ENCODE data around the gene DGCR6L.
A peak's percentile ranks its signal among the peaks of the same experiment; 100 is the strongest.
"Not testable (repeated sequence)": the region's sequence is repeated elsewhere in the genome, so short reads cannot be mapped to it uniquely, and the experiment has no call there.

DGCR6L gene

DNA sequence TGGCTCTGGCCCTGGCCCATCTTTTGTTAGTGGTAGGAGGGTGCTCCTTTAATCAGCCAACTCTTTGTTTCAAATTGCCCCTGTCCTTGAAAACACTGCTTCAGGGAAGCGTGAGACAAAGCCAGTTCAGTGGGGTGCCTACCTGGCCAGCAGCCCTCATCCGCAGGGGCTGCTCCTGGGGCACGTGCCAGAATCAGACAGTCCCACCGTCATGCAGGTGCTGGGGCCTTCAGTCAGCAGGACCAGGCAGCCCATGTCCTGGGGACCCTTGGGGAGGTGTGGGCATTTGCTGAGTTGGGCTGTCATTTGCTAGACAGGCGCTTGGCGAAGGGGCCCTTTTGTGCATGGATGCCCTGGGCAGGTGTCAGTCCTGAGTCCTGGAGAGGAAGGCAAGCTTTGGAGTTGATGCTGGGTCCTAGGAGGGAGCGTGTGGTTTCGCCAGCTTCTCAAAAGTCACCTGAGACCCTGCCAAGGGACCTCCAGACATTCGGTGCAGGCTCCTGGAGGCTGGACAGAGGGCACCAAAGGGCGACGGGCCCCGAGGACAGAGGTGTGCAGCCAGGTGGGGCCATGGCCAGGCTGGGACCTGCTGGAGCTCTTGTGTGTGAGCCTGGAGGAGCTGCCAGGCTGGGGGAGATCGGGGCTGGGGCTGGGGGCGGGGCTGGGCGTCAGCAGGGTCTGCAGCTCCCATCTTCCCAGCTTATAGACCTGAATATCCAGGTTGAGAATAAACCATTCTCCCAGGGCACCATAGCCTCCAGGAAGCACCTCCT, 36.8 kb downstream of the DGCR6L start:
- Histone ChIP-seq H3K9me3 (ENCODE audit: low read depth, low read length) (no peaks in the 10 kb centered on the region), H3K36me3 (ENCODE audit: insufficient read depth, low read length) (no peaks in the 10 kb centered on the region), H3K27ac (no peak overlapping the region), H3K9ac (ENCODE audit: insufficient read length) (no peak overlapping the region), H3K4me3 (peak overlapping the region; percentile 18; the same call in 1 of the 2 replicates)
- DNase-seq (ENCODE audit: low read depth, low spot score), result no peak
- no peak for TF ChIP-seq FOXP2 (optimal IDR thresholded peaks at IDR 0.05; ENCODE audit: control extremely low read depth, extremely low read length, insufficient read depth)
- no peak for TF ChIP-seq POLR2AphosphoS5 (IDR thresholded peaks at IDR 0.05; ENCODE audit: borderline replicate concordance, low read depth, low read length)
- TF ChIP-seq EZH2 (IDR thresholded peaks at IDR 0.05), result no peak

DNA sequence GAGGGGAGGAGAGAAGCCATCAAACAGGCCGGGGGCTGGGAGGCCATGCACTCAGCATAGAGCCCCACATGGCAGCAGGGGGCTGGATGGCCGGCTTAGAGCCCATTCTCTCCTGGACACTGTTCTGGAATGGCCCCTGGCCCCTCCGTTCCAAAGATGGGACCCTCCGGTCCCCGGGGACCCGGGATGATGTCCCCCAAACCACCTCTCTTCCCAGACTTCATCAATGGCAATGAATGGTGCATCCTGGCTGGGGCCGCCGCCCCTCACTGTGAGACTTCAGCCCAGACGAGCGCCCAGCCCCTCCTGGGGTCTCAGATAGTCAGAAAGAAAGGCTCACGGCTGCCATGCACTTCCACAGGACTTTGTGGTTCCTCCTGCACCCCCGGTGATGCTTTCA, 38.0 kb downstream of the DGCR6L start:
- Histone ChIP-seq H3K9me3 (ENCODE audit: low read depth, low read length) (no peaks in the 10 kb centered on the region), H3K27ac (no peak overlapping the region), H3K36me3 (ENCODE audit: insufficient read depth, low read length) (no peaks in the 10 kb centered on the region), H3K9ac (ENCODE audit: insufficient read length) (no peak overlapping the region), H3K4me3 (no peak overlapping the region)
- DNase-seq (ENCODE audit: low read depth, low spot score), result no peak
- TF ChIP-seq POLR2AphosphoS5 (IDR thresholded peaks at IDR 0.05; ENCODE audit: borderline replicate concordance, low read depth, low read length), result no peak
- TF ChIP-seq EZH2 (IDR thresholded peaks at IDR 0.05), result no peak
- no peak for TF ChIP-seq FOXP2 (optimal IDR thresholded peaks at IDR 0.05; ENCODE audit: control extremely low read depth, extremely low read length, insufficient read depth)

GRCh38 chr22:20281473-20281872, 38.4 kb downstream of the DGCR6L start:
- H3K27ac ChIP-seq, result not testable (repeated sequence)

DNA sequence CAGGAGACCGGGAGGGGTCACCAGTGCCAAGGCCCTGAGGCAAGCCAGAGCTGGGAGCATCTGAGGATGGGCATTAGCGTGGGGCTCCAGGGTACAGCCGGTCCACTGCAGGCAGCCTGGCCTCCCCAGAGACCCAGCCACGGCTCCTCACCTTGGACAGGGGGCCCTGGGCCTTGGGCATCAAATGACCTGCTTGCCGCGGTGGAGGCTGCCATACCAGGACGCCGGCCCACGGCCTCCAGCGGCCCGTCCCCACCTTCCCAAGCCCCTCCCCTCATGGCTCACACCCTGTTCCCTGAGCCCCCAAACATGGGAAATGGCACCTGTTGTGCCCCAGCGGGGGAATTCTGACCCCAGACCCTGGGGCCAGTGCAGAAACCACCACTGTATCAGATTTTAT, 39.0 kb downstream of the DGCR6L start:
- no peaks in the 10 kb centered on the region for H3K36me3 ChIP-seq (ENCODE audit: insufficient read depth, low read length)
- H3K9ac ChIP-seq (ENCODE audit: insufficient read length), result no peak overlapping the region
- no peak overlapping the region for H3K4me3 ChIP-seq
- no peak overlapping the region for H3K27ac ChIP-seq
- no peak for DNase-seq (ENCODE audit: low read depth, low spot score)
- no peaks in the 10 kb centered on the region for H3K9me3 ChIP-seq (ENCODE audit: low read depth, low read length)
- TF ChIP-seq EZH2 (IDR thresholded peaks at IDR 0.05) (no peak), POLR2AphosphoS5 (IDR thresholded peaks at IDR 0.05; ENCODE audit: borderline replicate concordance, low read depth, low read length) (no peak), FOXP2 (optimal IDR thresholded peaks at IDR 0.05; ENCODE audit: control extremely low read depth, extremely low read length, insufficient read depth) (no peak)

More at GRCh38 chr22:20281473-20281872, 38.4 kb downstream of the DGCR6L start:
- not testable (repeated sequence) for H3K36me3 ChIP-seq (ENCODE audit: insufficient read depth, low read length); DNase-seq (ENCODE audit: low read depth, low spot score); H3K9me3 ChIP-seq (ENCODE audit: low read depth, low read length); H3K9ac ChIP-seq (ENCODE audit: insufficient read length); H3K4me3 ChIP-seq

GRCh38 chr22:20280163-20280562, 39.7 kb downstream of the DGCR6L start:
- not testable (repeated sequence) for H3K9ac ChIP-seq (ENCODE audit: insufficient read length); H3K27ac ChIP-seq; H3K36me3 ChIP-seq (ENCODE audit: insufficient read depth, low read length); H3K9me3 ChIP-seq (ENCODE audit: low read depth, low read length); H3K4me3 ChIP-seq; DNase-seq (ENCODE audit: low read depth, low spot score)

- DNase-seq (ENCODE audit: low read depth, low spot score), result no peak
Observed at GRCh38 chr22:20279662-20280134, 40.2 kb downstream of the DGCR6L start.

DNA sequence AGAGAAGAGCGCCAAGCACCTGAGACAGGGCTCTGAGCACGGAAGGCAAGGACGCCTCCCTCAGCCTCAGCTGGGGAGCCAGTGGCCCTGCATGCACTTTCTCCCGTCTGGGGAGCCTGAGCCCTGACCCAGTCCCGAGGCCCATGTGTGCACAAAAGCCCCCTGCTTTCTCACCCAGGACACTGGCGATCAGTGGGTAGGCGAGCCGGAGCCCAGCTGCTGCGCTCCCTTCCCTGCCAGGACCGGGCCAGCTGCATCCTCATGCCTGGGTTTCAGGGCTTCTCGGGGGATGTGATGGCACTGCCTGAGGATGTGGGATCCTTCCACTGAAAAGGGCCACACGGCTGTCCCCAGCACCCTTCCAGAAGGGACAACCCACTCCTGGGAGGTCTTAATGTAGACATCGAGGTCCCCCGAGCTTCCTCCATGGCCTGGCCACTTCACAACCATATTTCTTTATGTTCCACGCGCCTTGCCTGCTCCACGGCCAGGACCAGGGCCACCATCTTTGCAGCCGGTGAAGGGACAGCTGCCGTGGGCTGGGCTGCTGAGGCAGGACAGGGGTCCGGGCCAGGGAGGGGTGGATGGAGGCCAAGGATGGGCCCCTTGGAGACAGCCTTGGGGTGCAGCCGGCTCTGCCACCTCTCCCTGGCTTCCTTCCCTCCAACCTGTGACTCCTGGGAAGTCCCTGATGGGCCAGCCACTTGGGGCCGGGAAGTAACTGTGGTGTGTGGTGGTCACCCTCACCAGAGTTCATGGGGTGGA, 41.0 kb downstream of the DGCR6L start:
- H3K4me3 ChIP-seq; DNase-seq (ENCODE audit: low read depth, low spot score); H3K9me3 ChIP-seq (ENCODE audit: low read depth, low read length); H3K9ac ChIP-seq (ENCODE audit: insufficient read length); H3K36me3 ChIP-seq (ENCODE audit: insufficient read depth, low read length); H3K27ac ChIP-seq: not testable (repeated sequence)

More at GRCh38 chr22:20279662-20280134, 40.2 kb downstream of the DGCR6L start:
- no peaks in the 10 kb centered on the region for H3K36me3 ChIP-seq (ENCODE audit: insufficient read depth, low read length)
- H3K4me3 ChIP-seq, result no peak overlapping the region
- H3K27ac ChIP-seq, result no peak overlapping the region
- no peaks in the 10 kb centered on the region for H3K9me3 ChIP-seq (ENCODE audit: low read depth, low read length)
- TF ChIP-seq EZH2 (IDR thresholded peaks at IDR 0.05) (no peak), FOXP2 (optimal IDR thresholded peaks at IDR 0.05; ENCODE audit: control extremely low read depth, extremely low read length, insufficient read depth) (no peak), POLR2AphosphoS5 (IDR thresholded peaks at IDR 0.05; ENCODE audit: borderline replicate concordance, low read depth, low read length) (no peak)
- H3K9ac ChIP-seq (ENCODE audit: insufficient read length), result no peak overlapping the region

DNA sequence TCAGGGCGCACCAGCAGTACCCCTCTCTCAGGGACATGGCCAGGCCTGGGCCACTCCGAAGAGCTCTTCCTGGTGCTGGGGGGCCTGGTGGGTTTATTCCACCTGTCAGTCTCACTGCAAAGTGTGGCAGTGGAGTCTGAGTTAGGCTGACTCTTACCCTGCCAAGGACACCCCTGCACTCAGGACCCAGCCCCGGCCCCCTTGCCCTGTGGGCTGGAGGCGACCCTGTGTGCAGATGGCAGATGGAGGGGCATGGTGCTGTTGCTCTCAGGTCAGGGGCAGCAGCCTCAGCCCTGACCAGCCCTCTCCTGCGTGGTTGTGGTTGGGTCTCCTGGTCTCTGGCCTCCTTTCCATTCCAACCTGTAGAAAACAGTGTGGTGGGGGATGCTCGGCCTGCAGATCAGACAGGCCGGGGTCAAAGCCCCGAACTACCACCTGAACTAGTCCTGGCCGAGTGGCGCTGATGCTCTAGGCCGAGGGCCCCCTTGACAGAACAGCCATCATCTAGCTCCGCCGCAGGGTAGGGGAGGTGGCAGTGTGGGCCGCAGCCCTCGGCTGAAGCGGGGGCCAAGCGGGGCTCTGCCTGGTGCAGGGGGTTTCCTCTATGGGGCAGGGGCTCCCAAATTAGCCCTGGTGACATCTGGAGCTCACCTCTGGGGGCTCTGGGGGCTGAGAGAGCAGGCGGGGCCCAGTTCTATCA, 41.8 kb downstream of the DGCR6L start:
- H3K27ac ChIP-seq; H3K9me3 ChIP-seq (ENCODE audit: low read depth, low read length); H3K4me3 ChIP-seq; H3K9ac ChIP-seq (ENCODE audit: insufficient read length); H3K36me3 ChIP-seq (ENCODE audit: insufficient read depth, low read length); DNase-seq (ENCODE audit: low read depth, low spot score): not testable (repeated sequence)

DNA sequence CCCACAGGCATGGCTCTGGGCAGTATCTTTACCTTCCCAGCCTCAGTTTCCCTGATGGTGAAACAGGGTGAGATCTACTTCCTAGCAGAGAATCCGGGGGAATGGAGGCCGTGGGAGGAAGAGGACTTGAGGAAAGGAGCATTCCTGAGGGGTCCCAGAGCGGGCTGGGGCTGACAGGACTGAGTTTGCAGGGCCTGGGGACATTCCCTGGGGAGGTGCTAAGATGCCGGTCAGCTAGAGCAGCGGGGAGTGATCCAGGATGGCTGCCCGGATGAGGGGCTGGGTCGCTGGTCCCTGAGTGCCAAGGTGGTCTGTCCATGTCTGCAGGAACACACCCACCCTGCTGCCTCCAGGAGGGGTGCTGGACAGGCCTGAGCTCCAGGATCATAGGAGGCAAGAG, 43.4 kb downstream of the DGCR6L start:
- no peaks in the 10 kb centered on the region for H3K36me3 ChIP-seq (ENCODE audit: insufficient read depth, low read length)
- no peak for TF ChIP-seq EZH2 (IDR thresholded peaks at IDR 0.05)
- no peak for TF ChIP-seq FOXP2 (optimal IDR thresholded peaks at IDR 0.05; ENCODE audit: control extremely low read depth, extremely low read length, insufficient read depth)
- TF ChIP-seq POLR2AphosphoS5 (IDR thresholded peaks at IDR 0.05; ENCODE audit: borderline replicate concordance, low read depth, low read length), result no peak
- no peak for DNase-seq (ENCODE audit: low read depth, low spot score)
- H3K9me3 ChIP-seq (ENCODE audit: low read depth, low read length), result no peaks in the 10 kb centered on the region
- H3K27ac ChIP-seq, result no peak overlapping the region
- H3K9ac ChIP-seq (ENCODE audit: insufficient read length), result no peak overlapping the region
- H3K4me3 ChIP-seq, result no peak overlapping the region
